Endothelial cell of umbilical vein (primary cell): ENCODE results near the gene SRSF11.

ENCODE experiments used
- CTCF ChIP-seq, 2 donors: IDR thresholded peaks; 1 replicate in 1 of 2; 2 replicates in 1 of 2; pipeline ENCODE4 v1.5.1; 2011; ENCODE audit warnings: low read length in 2 of 2, mild to moderate bottlenecking in 2 of 2, moderate library complexity in 2 of 2, control low read depth in 1 of 2, inconsistent platforms in 1 of 2, low read depth in 1 of 2; ENCODE audit not compliant: insufficient read depth in 1 of 2; ENCODE audit errors: extremely low read depth in 1 of 2
- EZH2 ChIP-seq: IDR thresholded peaks from 2 replicates; pipeline ENCODE4 v1.6.1; 2012; ENCODE audit warnings: borderline replicate concordance, low read depth, mild to moderate bottlenecking, moderate library complexity, low read length, inconsistent platforms; ENCODE audit not compliant: severe bottlenecking

GRCh38 chr1:70284366-70284765 lies 63.2 kb downstream of the SRSF11 start:
- TF ChIP-seq CTCF (IDR thresholded peaks at IDR 0.05; ENCODE audit: extremely low read depth in 1 of 2, insufficient read depth in 1 of 2, low read depth in 1 of 2, low read length in 2 of 2), result no peak
- no peak for TF ChIP-seq EZH2
